NCI-H2081 treated with DMSO at 0.1 percent for 48 hours (cell line): ENCODE data around the gene MAGI2.

Experiments
- DNase-seq: peaks from one replicate; lab custom pipeline; 2025; lab: John Stamatoyannopoulos, UW

MAGI2 gene

DNA sequence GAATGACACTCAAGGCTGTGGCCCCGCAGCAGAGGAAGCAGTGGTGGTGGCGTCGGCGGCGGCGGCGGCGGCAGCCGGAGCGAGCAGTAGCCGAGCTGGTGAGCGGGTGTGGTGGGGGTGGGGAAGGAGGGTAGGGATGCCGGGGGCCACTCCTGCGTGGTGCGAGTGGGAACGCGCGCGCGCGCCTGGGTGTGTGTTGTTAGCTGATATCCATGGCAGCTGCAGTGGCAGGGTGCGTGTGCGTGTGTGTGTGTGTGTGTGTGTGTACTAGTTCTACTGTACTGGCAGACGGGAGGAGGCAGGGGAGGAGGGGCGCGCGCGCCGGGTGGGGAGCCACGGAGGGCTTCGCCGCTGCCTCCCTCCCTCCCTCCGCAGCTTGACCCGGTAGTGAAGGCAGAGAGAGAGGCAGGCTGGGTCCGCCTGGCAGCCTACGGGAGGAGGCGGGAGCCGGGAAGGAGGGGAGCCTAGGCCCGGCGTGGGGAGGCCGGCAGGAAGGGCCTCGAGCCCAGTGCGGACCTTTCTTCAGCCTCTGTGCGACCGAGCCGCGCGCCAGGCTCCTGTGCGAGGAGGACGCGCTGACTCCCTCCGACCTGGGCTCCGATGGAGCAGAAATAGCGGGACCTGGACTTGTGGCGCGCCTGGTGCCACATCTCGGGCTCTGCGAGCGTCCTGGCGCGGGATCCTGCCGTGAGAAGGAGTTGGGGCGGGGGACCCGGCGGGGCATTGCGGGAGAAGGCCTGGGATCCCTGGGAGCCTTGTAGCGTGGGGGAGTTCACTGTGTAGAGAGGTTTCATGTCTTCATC is at the start of gene MAGI2:
Gene MAGI2, minus strand, starts transcription at position 110 of the 803 bp plus-strand sequence. CDS start 347 bp downstream, outside the sequence.
- no peak for DNase-seq

DNA sequence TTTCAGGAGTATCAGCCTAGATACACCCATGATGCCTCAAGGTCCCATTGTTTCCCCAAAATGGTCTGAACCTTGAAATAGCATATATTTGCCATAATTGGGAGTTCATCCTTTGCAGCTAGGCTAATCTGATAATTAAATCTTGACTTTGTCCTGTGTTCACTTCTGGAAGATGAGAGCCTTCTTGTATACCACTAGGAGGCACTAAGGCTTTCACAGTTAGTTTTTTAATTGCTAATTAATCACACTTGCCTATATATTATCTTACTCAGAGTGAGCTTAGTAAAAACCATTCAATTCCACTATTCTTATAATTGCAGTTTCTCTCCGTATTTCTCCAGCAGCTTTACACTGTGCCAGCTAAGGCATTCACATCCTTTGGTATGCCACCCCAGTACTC is 48.7 kb upstream of the MAGI2 start:
- no peak for DNase-seq

DNA sequence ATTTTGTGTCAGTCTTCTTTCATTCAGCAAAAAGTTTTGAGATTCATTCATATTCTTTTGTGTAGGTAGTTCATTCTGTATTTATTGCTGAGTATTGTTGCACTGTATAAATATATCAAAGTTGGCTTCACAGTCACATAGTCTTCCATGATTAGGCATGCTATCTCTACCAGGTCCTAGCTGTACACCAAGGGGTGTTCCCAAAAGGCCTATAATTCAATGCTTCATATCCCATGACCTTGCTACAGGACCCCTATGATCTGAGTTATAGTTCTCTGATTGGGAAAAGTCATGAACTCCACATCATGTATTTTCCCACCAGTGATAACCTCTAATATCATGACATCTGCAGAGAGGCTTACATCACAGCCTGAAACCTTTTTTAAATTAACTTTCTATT is 47.3 kb upstream of the MAGI2 start:
- DNase-seq, result no peak

DNA sequence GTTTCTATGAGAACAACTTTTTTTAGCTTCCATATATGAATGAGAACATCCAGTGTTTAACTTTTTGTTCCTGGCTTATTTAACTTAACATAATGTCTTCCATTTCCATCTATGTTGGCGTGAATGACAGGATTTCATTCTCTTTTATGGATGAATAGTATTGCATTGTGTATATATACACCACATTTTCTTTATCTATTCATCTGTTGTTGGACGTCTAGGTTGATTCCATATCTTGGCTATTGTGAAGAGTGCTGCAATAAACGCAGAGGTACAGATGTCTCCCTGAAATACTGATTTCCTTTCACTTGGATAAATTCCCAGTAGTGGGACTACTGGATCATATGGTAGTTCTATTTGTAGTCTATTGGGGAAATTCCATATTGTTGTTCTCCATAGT is 44.3 kb upstream of the MAGI2 start:
- no peak for DNase-seq

DNA sequence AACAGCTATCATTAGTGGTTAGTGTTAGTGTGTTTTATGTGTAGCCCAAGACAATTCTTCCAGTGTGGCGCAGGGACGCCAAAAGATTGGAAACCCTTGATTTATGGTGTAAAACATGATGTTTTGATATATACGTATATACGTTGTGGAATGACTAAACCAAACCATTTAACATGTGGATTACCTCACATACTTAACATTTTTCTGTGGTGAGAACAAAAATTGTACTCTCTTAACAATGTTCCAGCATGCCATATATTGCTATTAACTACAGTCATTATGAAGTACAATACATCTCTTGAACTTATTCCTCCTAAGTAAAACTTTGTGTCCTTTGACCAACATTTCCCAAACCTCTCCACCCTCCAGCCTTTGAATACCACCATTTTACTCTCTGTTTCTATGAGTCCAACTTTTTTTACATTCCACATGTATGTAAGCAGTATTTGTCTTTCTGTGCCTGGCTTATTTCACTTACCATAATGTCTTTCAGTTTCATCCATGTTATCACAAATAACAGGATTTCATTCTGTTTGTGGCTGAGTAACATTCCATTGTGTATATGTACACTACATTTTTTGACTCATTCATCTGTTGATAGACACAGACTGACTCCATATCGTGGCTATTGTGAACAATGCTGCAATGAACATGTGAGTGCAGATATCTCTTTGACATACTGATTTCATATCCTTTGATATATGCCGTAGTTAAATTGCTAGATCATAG is 42.2 kb upstream of the MAGI2 start:
- no peak for DNase-seq

DNA sequence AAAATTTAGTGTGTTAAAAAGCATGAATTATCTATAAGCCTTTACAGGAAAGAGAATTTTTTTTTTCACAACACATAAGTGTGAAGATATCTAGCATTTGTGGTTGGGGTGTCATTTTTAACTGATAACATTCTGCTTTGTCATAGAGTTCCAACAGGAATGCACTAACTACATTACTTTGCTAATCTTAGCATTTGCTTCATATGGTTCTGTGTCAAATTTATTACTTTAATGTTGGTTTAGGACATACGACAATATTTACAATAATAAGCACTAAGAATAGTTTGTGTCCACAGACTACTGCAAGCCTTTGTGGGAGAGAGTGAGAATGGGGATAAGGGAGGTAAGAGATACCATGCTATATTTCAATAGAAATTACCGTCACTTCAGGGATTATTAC is 40.6 kb upstream of the MAGI2 start:
- DNase-seq, result no peak

DNA sequence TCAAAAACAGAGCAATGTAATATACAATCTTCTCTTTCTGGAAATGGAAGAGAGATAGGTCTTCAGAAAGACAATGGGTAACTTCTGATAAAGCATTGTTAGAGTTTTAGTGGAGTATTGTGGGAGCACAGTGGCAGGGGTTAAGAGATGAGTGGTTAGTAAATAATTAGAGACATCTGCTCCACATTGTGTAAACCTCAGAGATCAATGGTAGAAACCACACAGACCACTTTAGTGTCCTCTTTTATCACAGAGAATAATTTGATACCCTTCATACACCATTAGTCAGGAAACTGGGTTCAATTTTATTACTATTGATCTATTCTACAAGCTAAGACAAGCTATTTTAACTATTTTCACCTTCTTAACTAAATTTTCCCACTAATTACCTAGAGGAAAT is 35.9 kb upstream of the MAGI2 start:
- DNase-seq, result no peak

DNA sequence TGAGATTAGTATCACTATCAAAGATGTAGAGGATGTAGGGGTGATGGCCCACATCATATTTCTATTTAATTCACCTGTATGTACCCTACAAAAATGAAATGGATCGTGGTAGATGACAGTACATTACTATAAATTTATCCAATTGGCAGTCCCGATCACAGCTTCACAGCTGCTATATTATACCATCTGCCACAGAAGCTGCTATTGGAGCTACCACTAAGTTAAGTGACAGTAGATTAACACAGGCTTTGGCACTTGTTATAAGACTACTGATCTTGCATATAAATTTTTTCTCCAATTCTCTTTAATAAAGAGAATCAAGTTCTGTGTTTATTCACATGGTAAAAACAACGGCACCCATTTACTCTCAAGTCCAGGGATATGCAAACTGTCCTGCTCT is 24.9 kb upstream of the MAGI2 start:
- no peak for DNase-seq

DNA sequence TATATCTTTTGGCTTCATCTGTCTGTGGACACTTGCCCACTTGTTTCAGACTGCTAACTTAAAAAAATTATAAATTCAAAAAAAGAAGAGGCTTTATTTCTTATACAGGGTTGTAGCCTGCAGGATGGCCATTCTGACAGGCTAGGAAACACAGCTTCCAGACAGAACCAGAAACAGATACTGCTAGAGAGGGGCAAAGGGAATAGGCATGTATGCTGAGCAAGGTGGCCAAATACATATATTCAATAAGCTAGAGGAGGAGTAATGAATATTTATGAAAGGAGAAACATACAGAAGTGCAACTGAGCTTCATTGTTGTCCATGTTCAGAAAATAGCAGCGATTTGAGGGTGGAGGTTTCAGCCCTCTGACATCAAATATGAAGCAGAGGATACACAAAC is 22.0 kb upstream of the MAGI2 start:
- DNase-seq, result no peak

DNA sequence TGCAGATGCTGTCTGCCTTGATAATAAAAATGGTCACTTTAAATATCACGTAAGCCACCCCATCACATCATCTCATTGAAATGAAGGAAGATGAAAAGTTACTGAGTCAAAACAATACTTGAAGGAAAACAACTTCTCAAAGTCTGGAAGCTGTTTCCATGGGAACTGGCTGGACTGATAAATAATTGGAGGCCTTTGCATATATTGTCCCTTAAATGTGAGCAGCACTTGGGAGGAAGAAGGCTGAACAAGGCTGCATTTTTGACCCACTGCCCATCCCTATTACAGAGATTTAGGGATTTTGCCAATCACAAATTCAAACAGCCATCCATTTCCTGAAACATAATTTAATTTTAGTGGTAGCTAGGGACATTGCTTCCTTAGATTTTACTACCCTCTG is 18.2 kb upstream of the MAGI2 start:
- DNase-seq, result no peak

DNA sequence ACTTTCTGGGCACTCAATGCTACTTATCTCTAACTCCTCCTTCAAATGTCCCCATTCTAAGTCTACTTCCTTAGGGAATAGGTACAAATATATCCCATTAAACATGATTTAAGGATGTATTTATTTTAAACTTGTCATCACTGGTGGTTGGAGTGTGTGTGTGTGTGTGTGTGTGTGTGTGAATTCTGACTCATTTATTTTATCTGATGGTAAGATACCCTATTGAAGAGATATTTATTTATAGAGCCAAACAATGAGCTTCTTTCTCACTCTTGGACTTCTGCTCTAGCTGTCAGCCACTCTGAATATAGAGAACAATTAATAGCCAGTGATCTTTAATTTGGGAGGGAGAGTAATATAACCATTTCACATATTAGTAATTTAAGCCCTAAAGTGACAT is 17.8 kb upstream of the MAGI2 start:
- no peak for DNase-seq

DNA sequence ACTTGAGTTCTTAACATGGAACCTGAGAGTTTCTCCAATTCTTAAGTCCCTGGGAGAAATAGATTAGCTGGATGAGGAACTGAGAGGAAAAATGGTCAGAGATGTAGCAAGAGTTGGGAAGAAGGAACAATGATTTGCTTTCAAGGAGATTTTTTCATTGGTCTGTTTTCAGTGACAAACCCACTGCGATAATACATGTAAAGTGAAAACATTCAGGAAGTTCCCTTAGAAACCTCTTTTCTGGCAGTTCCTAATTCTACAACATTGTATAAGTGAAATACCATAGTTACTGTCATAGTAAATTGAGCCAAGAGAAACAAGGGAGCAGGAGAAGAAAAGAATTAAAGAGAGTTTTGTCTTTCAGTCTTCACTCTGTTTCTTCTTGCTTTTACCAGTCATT is 12.1 kb upstream of the MAGI2 start:
- DNase-seq, result no peak

DNA sequence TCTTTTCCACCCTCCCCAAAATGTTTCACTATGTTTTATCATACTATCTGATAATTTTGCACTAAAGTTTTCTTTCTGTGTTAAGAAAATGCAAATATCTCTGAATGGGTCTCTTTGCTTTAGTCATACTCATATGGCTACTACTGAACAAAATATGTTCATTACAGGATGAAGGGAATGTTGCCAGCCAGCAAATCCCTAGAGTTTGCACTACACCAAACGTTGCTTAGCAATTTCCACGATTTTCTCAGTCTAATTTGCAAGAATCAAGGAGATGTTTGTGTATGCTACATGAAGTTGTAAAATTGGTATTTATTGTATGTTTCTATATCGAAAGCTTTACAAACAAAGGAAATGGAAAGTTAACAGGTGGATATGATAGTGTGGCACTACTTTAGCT is 10.6 kb upstream of the MAGI2 start:
- DNase-seq, result no peak

DNA sequence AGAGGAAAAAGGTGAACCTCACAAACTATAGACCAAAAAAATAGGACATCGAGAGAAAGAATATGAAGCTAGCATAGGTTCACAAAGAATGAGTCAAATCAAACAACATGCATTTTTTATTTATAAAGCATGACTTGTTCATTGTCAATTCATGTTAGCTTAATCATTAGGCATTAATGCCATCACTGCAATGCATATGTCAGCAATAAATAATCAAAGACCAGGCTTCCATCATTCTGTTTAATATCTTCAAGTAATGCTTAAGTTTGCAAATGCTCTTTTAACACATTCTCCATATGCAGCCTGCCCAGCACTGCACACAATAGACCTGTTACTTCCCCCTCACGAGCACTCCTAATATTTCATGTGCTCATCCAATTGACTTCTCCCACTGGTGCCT is 8.9 kb upstream of the MAGI2 start:
- DNase-seq, result no peak

DNA sequence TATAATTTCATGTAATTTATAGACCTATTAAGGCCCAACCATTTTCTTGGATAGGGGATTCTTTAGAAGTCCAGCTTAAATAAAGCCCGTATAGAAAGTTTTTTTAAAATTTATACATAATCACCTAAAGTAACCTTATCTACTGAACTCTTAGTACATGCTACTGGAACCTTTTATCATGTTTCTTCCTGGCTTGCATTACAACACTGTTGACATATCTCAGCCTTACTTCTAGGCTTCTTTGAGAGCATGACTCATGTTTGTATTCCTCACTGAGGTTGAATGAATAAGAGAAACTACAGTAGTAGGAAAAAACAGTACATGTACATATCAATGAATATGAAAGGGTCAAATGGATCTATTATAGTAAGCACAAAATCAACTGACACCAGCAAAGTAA is 8.2 kb upstream of the MAGI2 start:
- DNase-seq, result no peak

DNA sequence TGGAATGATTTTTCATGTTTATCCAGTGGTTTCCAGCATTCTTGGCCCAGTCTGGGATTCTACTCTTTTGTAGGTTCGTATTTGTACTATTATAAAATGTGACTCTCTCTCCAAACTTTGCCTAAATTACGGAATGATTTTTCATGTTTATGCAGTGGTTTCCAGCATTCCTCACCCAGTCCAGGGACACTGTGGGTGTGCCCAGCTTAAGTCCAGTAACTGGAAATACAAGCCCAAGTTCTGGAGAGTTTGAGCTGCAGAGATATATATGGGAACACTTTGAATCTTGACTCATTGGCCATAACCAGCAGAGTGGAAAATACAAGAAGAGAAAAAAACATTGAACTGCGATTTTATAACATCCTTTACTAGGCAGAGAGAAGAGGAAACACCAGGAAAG is 5.9 kb upstream of the MAGI2 start:
- no peak for DNase-seq

DNA sequence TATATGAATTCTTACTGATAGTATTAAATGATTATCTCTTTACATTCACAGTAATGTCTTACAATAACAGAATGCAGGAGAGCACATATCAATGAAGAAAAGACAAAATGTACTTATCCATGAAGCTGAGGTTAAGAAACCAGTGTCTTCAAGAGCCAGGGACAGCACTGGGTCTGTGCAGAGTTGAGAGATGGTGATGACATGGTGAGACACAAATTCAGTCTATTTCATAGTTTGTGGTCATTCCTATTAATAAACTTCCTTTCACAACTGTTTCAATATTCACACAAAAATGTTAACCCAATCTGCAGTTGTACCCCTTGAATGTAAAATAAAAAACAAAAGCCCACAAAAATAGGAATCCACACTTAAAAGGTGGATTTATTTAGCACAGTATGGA is 5.3 kb upstream of the MAGI2 start:
- DNase-seq, result no peak

DNA sequence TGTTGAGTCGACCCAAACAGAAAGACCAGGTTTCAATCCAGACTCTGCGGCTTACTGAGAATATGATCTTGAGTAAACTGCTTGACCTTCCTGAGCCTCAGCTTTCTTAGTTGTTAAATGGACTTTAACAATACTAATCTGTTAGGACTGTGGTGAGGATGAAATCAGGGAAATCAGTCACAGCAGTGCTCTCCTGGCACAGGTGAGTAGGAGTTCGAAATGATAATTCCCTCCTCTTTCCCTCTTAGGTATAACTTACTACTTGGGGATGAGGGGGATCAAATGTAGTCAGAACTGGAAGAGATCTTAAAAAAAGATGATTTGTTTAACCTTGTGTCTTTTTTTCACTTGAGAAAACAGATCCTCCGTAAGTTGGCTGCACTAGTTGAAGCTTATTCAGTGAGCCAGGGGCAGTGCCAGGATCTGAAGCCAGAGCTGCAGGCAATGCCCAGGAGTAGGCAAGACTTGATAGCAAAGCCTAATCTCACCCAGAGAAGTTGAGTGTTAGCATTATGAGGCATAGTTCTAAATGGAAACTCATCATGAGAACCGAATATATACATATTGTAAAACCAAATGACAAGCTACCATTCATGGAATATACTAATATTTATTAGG is 1.8 kb upstream of the MAGI2 start:
- no peak for DNase-seq

DNA sequence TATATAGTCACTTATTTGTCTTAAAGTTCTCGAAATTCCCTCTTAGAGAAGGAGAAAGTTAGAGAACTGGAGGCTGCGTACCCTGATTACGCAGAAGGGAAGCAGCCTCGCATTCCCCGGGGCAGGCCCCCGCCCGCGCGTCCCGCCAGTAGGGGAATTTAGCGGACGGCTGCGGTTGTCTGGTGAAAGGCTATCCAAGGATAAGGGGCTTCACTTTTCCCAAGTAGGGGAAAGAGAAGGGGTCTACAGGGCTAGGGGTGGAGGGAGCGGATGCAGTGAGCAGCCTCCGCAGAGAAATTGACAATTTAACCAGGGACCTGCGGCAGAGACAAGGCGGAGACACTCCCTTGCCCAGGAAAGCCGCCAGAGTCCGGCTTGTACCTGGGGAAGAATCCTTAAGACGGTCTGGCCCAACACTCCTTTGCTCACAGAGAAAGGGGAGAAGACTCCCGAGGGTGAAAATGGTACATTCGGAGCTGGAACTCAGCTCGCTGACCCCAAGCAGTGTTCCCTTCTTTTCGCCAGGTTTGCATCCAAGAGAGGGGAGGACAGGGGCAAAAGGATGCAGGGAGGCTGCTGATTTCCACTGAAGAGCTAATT is 994 bp upstream of the MAGI2 start:
- DNase-seq, result no peak

DNA sequence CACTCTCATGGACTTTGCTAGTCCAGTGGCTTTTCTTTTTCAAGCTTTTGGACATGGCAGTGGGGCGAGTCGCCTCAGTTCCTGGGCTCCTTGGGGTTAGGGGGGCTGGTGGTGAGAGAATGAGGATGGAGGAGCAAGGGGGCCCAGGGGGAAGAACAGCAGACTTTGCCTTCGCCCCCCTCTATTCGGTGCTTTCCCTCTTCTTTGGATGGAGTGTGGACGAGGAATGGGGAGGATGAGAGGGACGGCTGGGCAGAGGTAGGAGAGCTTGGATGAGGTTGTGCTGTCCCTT is 255 bp downstream of the MAGI2 start:
- no peak for DNase-seq

DNA sequence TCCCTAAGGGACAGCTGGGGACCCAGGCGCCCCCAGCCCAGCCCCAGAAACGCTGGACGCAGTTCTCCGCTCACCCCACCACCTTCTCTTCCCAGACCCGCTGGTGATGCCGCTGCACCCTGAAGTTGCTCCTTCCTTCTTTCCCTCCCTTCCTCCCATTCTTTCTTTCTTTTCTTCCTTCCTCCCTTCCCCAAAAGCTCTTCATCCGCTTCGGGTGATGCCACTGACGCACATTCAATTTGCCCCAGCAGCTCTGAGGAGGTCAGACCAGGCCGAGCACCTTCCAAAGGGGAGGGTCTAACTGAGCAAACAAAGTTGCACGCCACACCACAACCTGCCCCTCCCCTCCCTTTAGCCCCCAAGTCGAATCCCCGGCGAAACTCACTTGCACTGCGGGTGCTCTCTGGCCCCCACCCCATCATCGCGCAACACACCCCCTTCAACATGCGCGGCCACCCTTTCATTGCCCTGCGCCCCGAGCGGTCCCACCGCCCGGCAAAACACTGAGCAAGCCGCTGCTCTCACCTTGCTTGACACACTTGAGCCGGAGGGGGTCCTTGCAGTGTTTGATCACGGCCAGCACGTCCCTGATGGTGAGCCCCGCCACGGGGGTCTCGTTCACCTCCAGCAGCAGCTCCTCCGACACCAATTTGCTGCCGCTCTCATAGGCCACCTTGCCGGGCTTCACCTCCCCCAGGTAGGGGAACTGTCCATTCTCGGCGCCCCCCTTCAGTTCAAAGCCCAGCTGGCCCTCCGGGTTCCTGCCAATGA is 787 bp downstream of the MAGI2 start:
- no peak for DNase-seq

DNA sequence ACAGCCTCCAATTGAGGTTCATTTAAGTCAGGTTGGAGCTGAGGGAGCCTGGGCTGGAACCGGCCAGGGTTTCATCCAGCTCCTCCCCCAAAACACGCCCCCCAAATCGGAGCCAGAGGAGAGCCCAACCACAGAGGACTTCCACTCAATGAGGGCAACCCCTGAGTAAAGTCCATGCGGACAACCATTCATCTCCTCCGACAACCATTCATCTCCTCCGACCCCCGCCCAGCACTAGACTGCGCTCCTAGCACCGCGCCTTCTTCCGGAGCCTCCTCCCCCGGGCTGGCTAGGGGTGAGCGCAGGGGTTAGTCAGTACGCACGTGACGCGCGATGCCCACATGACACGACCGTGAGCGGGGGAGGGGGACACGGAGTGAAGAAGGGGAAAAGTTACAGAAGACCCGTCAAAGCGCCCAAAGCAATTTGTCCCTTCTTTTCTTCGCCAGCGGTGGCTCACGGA is 1.4 kb downstream of the MAGI2 start:
- DNase-seq, result no peak
